Hepatocyte (in vitro differentiated cells): Measurements from ENCODE around the gene SEZ6L2.

Source experiments
- CTCF ChIP-seq: fragments of 200-600 bp; sonication (generic); IDR thresholded peaks from 2 replicates; pipeline ENCODE4 v1.5.1; 2016; ENCODE audit warnings: antibody characterized with exemption, mild to moderate bottlenecking; ENCODE audit not compliant: poor library complexity
- EZH2 ChIP-seq: fragments of 200-600 bp; sonication (generic); IDR thresholded peaks from 2 replicates; pipeline ENCODE4 v1.6.1; 2016; ENCODE audit warnings: antibody characterized with exemption, mild to moderate bottlenecking, borderline replicate concordance
- EZH2phosphoT487 ChIP-seq: fragments of 200-600 bp; sonication (generic); IDR thresholded peaks from one replicate; pipeline ENCODE4 v1.6.1; 2018; ENCODE audit warnings: antibody characterized with exemption, mild to moderate bottlenecking, low read depth, moderate library complexity; ENCODE audit not compliant: unreplicated experiment, severe bottlenecking

- no peak for TF ChIP-seq CTCF
- TF ChIP-seq EZH2phosphoT487 = no peak
- no peak for TF ChIP-seq EZH2
Observed at GRCh38 chr16:29901607-29901945, 2.2 kb upstream of the SEZ6L2 start.
